GM18511 (cell line): Measurements from ENCODE around the gene ZSWIM4.
A peak's percentile ranks its signal among the peaks of the same experiment; 100 is the strongest.
"Not testable (repeated sequence)": the region's sequence is repeated elsewhere in the genome, so short reads cannot be mapped to it uniquely, and the experiment has no call there.

Experiments
- ATAC-seq: cut with Tn5 transposase; IDR thresholded peaks from one replicate; pipeline ENCODE4 v1.9.1; 2021; ENCODE audit warnings: mild to moderate bottlenecking, moderate library complexity; ENCODE audit not compliant: unreplicated experiment

The ZSWIM4 gene

GRCh38 chr19:13794757-13795589 lies at the start of gene ZSWIM4:
Gene ZSWIM4 (plus strand): TSS chr19:13795443. CDS start chr19:13795649, 206 bp downstream.
- peak; percentile 92 for ATAC-seq

- ATAC-seq, result no peak
These were observed 48.2 kb upstream of the ZSWIM4 start for GRCh38 chr19:13747098-13747453.

GRCh38 chr19:13748169-13748828 lies 46.9 kb upstream of the ZSWIM4 start:
- ATAC-seq, result no peak

GRCh38 chr19:13751436-13751835 lies 43.8 kb upstream of the ZSWIM4 start:
- no peak for ATAC-seq

- ATAC-seq, result not testable (repeated sequence)
These were observed 41.6 kb upstream of the ZSWIM4 start for GRCh38 chr19:13753622-13754021.

GRCh38 chr19:13756210-13756609 lies 39.0 kb upstream of the ZSWIM4 start:
- ATAC-seq, result no peak

- no peak for ATAC-seq
These were observed 37.2 kb upstream of the ZSWIM4 start for GRCh38 chr19:13757805-13758772.

- no peak for ATAC-seq
These were observed 36.4 kb upstream of the ZSWIM4 start for GRCh38 chr19:13758795-13759194.

- no peak for ATAC-seq
These were observed 33.8 kb upstream of the ZSWIM4 start for GRCh38 chr19:13761423-13761822.

GRCh38 chr19:13762635-13763235 lies 32.5 kb upstream of the ZSWIM4 start:
- ATAC-seq, result no peak

- no peak for ATAC-seq
These were observed 32.0 kb upstream of the ZSWIM4 start for GRCh38 chr19:13763265-13763664.

GRCh38 chr19:13764101-13764807 lies 31.0 kb upstream of the ZSWIM4 start, which contains the start of gene MRI1:
Gene MRI1 (plus strand): TSS chr19:13764522. CDS start chr19:13764589, 67 bp downstream.
- no peak for ATAC-seq

GRCh38 chr19:13764821-13765394 lies 30.3 kb upstream of the ZSWIM4 start:
- ATAC-seq, result no peak

GRCh38 chr19:13765395-13766094 lies 29.7 kb upstream of the ZSWIM4 start:
- ATAC-seq, result no peak

- no peak for ATAC-seq
These were observed 29.2 kb upstream of the ZSWIM4 start for GRCh38 chr19:13766095-13766481.

GRCh38 chr19:13768510-13768909 lies 26.7 kb upstream of the ZSWIM4 start:
- ATAC-seq, result no peak

- ATAC-seq, result no peak
These were observed 25.1 kb upstream of the ZSWIM4 start for GRCh38 chr19:13770013-13770635.
